LNCAP (cell line): ENCODE measurements around the gene NDE1.

ENCODE experiments used
- CTCF ChIP-seq: fragments of 450-650 bp; IDR thresholded peaks from 2 replicates; pipeline ENCODE4 v1.5.1; 2017; ENCODE audit warnings: mild to moderate bottlenecking

The NDE1 gene

GRCh38 chr16:15689290-15689689, 39.2 kb downstream of the NDE1 start:
- no peak for TF ChIP-seq CTCF

- TF ChIP-seq CTCF = no peak
These were observed 40.3 kb downstream of the NDE1 start for GRCh38 chr16:15690296-15690695.

- no peak for TF ChIP-seq CTCF
These were observed 41.0 kb downstream of the NDE1 start for GRCh38 chr16:15691046-15691445.

GRCh38 chr16:15694499-15694898, 44.5 kb downstream of the NDE1 start:
- no peak for TF ChIP-seq CTCF

- no peak for TF ChIP-seq CTCF
These were observed 49.8 kb downstream of the NDE1 start for GRCh38 chr16:15699819-15700218.

GRCh38 chr16:15701367-15701766, 51.3 kb downstream of the NDE1 start:
- TF ChIP-seq CTCF = no peak

- no peak for TF ChIP-seq CTCF
These were observed 52.2 kb downstream of the NDE1 start for GRCh38 chr16:15701975-15702970.
